ENCODE measurements around the gene ZNF134. TPM values are rescaled to one million over a fixed set of nuclear protein-coding genes. Genes with fewer than 3 reads are reported as not detected.

ZNF134 gene
- total and polyA plus RNA-seq, 2 experiments from 2014 or later = 14.6 to 79.6 TPM

DNA sequence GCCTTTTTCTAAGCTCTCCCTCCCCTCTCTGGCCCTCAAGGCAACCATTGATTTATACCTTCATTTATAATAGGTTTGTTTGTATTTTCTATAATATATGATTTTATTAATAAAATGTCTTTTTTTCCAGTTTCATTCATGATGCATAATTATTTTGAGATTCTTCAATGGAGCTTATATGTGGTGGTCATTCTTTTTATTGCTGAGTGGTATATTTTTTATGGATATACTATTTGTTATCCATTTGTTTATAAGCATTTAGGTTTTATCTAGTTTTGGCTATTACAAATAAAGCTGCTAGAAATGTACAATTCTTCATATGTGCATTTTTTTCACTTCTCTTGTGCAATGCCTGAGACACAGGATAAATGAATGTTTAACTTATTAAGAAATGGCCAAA, 29.7 kb downstream of the ZNF134 start:
- TF ChIP-seq, protein P1, sequence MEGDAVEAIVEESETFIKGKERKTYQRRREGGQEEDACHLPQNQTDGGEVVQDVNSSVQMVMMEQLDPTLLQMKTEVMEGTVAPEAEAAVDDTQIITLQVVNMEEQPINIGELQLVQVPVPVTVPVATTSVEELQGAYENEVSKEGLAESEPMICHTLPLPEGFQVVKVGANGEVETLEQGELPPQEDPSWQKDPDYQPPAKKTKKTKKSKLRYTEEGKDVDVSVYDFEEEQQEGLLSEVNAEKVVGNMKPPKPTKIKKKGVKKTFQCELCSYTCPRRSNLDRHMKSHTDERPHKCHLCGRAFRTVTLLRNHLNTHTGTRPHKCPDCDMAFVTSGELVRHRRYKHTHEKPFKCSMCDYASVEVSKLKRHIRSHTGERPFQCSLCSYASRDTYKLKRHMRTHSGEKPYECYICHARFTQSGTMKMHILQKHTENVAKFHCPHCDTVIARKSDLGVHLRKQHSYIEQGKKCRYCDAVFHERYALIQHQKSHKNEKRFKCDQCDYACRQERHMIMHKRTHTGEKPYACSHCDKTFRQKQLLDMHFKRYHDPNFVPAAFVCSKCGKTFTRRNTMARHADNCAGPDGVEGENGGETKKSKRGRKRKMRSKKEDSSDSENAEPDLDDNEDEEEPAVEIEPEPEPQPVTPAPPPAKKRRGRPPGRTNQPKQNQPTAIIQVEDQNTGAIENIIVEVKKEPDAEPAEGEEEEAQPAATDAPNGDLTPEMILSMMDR (conservative IDR thresholded peaks at IDR 0.05; ENCODE audit: low read depth in 2 of 2) = no peak
- no peak for TF ChIP-seq POLR2AphosphoS5 (IDR thresholded peaks at IDR 0.05; ENCODE audit: low read depth)
- TF ChIP-seq, protein P2, sequence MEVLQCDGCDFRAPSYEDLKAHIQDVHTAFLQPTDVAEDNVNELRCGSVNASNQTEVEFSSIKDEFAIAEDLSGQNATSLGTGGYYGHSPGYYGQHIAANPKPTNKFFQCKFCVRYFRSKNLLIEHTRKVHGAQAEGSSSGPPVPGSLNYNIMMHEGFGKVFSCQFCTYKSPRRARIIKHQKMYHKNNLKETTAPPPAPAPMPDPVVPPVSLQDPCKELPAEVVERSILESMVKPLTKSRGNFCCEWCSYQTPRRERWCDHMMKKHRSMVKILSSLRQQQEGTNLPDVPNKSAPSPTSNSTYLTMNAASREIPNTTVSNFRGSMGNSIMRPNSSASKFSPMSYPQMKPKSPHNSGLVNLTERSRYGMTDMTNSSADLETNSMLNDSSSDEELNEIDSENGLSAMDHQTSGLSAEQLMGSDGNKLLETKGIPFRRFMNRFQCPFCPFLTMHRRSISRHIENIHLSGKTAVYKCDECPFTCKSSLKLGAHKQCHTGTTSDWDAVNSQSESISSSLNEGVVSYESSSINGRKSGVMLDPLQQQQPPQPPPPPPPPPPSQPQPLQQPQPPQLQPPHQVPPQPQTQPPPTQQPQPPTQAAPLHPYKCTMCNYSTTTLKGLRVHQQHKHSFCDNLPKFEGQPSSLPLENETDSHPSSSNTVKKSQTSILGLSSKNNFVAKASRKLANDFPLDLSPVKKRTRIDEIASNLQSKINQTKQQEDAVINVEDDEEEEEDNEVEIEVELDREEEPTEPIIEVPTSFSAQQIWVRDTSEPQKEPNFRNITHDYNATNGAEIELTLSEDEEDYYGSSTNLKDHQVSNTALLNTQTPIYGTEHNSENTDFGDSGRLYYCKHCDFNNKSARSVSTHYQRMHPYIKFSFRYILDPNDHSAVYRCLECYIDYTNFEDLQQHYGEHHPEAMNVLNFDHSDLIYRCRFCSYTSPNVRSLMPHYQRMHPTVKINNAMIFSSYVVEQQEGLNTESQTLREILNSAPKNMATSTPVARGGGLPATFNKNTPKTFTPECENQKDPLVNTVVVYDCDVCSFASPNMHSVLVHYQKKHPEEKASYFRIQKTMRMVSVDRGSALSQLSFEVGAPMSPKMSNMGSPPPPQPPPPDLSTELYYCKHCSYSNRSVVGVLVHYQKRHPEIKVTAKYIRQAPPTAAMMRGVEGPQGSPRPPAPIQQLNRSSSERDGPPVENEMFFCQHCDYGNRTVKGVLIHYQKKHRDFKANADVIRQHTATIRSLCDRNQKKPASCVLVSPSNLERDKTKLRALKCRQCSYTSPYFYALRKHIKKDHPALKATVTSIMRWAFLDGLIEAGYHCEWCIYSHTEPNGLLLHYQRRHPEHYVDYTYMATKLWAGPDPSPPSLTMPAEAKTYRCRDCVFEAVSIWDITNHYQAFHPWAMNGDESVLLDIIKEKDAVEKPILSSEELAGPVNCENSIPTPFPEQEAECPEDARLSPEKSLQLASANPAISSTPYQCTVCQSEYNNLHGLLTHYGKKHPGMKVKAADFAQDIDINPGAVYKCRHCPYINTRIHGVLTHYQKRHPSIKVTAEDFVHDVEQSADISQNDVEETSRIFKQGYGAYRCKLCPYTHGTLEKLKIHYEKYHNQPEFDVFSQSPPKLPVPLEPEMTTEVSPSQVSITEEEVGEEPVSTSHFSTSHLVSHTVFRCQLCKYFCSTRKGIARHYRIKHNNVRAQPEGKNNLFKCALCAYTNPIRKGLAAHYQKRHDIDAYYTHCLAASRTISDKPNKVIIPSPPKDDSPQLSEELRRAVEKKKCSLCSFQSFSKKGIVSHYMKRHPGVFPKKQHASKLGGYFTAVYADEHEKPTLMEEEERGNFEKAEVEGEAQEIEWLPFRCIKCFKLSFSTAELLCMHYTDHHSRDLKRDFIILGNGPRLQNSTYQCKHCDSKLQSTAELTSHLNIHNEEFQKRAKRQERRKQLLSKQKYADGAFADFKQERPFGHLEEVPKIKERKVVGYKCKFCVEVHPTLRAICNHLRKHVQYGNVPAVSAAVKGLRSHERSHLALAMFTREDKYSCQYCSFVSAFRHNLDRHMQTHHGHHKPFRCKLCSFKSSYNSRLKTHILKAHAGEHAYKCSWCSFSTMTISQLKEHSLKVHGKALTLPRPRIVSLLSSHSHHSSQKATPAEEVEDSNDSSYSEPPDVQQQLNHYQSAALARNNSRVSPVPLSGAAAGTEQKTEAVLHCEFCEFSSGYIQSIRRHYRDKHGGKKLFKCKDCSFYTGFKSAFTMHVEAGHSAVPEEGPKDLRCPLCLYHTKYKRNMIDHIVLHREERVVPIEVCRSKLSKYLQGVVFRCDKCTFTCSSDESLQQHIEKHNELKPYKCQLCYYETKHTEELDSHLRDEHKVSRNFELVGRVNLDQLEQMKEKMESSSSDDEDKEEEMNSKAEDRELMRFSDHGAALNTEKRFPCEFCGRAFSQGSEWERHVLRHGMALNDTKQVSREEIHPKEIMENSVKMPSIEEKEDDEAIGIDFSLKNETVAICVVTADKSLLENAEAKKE (CRISPR knock-in tag; IDR thresholded peaks at IDR 0.05) = no peak
- TF ChIP-seq STAT1 (IDR thresholded peaks at IDR 0.05; ENCODE audit: unreplicated experiment) = no peak
- TF ChIP-seq ZNF331 (CRISPR knock-in tag; IDR thresholded peaks at IDR 0.05; ENCODE audit: low read depth) = no peak
- Histone ChIP-seq H3K79me2 (replicated peaks; ENCODE audit: insufficient read depth) (no peaks in the 10 kb centered on the region), H3K4me3 (no peak overlapping the region), H3K27ac (ENCODE audit: low read depth) (no peak overlapping the region), H3K4me1 (ENCODE audit: insufficient read depth) (no peaks in the 10 kb centered on the region), H2AFZ (no peak overlapping the region), H3K4me2 (no peak overlapping the region), H3K27me3 (ENCODE audit: insufficient read depth) (no peaks in the 10 kb centered on the region), H3K36me3 (ENCODE audit: insufficient read depth) (peaks cover 28% of the 10 kb centered on the region), H4K20me1 (replicated peaks; ENCODE audit: insufficient read depth) (no peaks in the 10 kb centered on the region), H3F3A (replicated peaks; ENCODE audit: low read depth) (no peaks in the 10 kb centered on the region), H3K9me2 (ENCODE audit: insufficient read depth) (no peaks in the 10 kb centered on the region)
- no peak overlapping the region for H3K27ac Mint-ChIP-seq
- H3K4me1 Mint-ChIP-seq = no peaks in the 10 kb centered on the region
- H3K4me3 Mint-ChIP-seq = no peak overlapping the region
- no peaks in the 10 kb centered on the region; the same call in 1 of the 3 replicates for H3K9me3 Mint-ChIP-seq
- DNase-seq (ENCODE audit: low spot score) (no peak), ATAC-seq (no peak)
- H3K36me3 Mint-ChIP-seq (ENCODE audit: low read depth) = peaks cover 46% of the 10 kb centered on the region
- H3K27me3 Mint-ChIP-seq (ENCODE audit: insufficient read depth, low read depth, poor library complexity) = no peaks in the 10 kb centered on the region
